MG63 (cell line): ENCODE data around the gene ALDH1L1. TPM values are rescaled to one million over a fixed set of nuclear protein-coding genes. Genes with fewer than 3 reads are reported as not detected.
A peak's percentile ranks its signal among the peaks of the same experiment; 100 is the strongest.
"Not testable (repeated sequence)": the region's sequence is repeated elsewhere in the genome, so short reads cannot be mapped to it uniquely, and the experiment has no call there.

Source experiments
- DNase-seq: peaks from one replicate; pipeline ENCODE4 v3.0.0-alpha.2; 2020
- H3K27me3 ChIP-seq: fragments of 250-450 bp; sonication (Bioruptor Pico); 2 replicates; pipeline ENCODE4 v1.5.1; 2020; ENCODE audit warnings: mild to moderate bottlenecking, moderate library complexity
- H3K36me3 ChIP-seq: fragments of 250-450 bp; sonication (Bioruptor Pico); 2 replicates; pipeline ENCODE4 v1.5.1; 2020; ENCODE audit warnings: mild to moderate bottlenecking, moderate library complexity
- H3K4me3 ChIP-seq: fragments of 250-450 bp; sonication (Bioruptor Pico); 2 replicates; pipeline ENCODE4 v1.5.1; 2020; ENCODE audit warnings: mild to moderate bottlenecking, moderate library complexity
- H3K9me3 ChIP-seq: fragments of 250-450 bp; sonication (Bioruptor Pico); 2 replicates; pipeline ENCODE4 v1.5.1; 2020; ENCODE audit warnings: mild to moderate bottlenecking, moderate library complexity
- total RNA-seq: library from RNA; depleted of rRNA; stranded (reverse); fragments of >200 nt; shearing (Covaris generic); gene quantifications from 2 replicates; pipeline ENCODE4 v1.2.3, GENCODE V29; 2014; ENCODE audit warnings: low replicate concordance

ALDH1L1 gene
- total RNA-seq, 1 experiment from 2014 or later, result not detected

DNA sequence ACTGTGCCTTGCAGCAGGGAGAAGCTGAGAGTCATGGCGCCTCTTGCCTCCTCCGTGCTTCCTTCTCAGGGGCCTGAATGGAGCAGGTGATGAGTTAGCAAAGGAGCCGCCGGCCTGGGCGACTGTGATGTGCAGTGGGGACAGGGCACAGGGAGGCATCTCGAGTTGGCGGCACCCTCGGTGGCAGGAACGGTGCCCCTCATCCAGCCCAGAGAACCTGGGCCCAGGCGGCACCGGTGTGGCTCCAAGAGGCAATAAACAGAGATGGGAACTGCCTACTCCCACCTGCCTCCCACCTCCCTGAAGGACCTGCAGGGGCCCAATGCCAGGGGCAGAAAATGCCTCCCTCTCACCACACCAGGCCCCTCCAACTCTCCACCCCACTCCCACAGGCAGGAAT, 102.6 kb downstream of the ALDH1L1 start:
- Histone ChIP-seq H3K4me3 (no peak overlapping the region), H3K27me3 (no peaks in the 10 kb centered on the region), H3K36me3 (no peaks in the 10 kb centered on the region), H3K9me3 (no peaks in the 10 kb centered on the region; the same call in none of the 2 replicates)
- DNase-seq, result no peak

DNA sequence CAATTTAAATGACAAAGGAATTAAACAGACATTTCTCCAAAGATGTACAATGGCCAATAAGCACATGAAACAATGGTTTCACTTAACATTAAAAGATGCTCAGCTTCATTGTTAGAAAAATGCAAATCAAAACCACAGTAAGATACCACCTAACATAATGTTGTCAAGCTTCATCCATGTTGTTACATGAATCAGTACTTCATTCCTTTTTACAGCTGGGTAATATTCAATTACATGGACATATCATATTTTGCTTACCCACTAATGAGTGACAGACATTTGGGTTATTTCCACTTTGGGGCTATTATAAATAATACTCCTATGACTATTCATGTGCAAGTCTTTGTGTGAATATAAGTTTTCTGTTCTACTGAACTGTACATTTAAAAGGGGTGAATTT, 104.2 kb downstream of the ALDH1L1 start:
- no peak overlapping the region for H3K4me3 ChIP-seq
- no peak for DNase-seq
- no peaks in the 10 kb centered on the region for H3K27me3 ChIP-seq

DNA sequence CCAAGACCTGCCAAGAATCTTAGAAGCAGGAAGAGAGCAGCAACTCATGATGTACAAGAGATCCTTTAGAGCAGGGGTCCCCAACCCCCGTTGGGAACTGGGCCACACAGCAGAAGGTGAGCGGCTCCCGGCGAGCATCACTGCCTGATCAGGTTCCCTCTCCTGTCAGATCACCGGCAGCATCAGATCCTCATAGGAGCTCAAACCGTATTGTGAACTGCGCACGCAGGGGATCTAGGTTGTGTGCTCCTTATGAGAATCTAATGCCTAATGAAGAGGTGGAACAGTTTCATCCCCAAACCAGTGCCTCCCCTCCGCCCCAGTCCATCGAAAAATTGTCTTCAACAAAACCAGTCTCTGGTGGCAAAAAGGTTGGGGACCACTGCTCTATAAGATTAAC, 110.2 kb downstream of the ALDH1L1 start:
- H3K9me3 ChIP-seq, result no peaks in the 10 kb centered on the region; the same call in 1 of the 2 replicates
- no peak for DNase-seq
- H3K27me3 ChIP-seq, result no peaks in the 10 kb centered on the region
- no peak overlapping the region for H3K4me3 ChIP-seq
- no peaks in the 10 kb centered on the region for H3K36me3 ChIP-seq

More for the DNA sequence above, 104.2 kb downstream of the ALDH1L1 start:
- H3K36me3 ChIP-seq, result no peaks in the 10 kb centered on the region
- H3K9me3 ChIP-seq, result no peaks in the 10 kb centered on the region; the same call in none of the 2 replicates

DNA sequence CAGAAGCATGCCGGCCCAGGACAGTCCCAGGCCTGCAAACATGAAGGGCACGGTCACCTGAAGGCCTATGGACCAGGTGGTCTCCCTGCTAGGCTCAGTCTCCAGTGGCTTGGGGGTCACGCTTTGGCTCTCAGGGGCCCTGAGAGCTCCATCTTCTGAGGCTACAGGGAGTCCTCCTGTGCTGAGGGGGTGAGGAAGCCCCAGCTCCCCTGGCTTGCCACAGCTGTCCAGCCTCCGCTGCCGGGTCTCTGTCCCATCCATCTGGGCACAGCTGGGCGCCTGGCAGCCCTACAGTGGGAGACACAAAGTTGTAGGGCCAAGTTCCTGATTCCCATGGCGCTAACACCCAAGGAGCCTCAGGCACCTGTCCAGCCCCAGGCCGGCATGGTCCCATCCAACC, 112.4 kb downstream of the ALDH1L1 start:
- Histone ChIP-seq H3K4me3 (no peak overlapping the region), H3K9me3 (no peaks in the 10 kb centered on the region; the same call in 1 of the 2 replicates), H3K36me3 (no peaks in the 10 kb centered on the region), H3K27me3 (no peaks in the 10 kb centered on the region)
- DNase-seq, result no peak

DNA sequence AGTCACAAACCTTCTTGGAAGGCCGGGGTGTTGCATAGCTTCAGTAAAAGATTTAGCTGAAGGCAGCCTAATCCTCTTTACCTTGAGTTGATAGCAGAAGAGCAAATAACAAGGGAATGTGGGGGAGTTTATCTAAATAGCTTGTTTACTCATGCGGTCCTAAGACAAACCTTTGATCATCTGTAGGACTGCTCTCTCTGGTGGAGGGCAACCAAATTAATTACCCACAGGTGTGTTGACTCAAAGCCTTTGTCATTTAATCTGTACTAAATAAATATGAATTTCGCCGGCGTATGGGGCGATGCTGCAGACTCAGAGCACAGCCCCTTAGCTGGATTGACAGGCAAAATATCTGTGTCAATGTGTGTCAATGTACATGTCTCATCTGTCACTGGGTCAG, 113.7 kb downstream of the ALDH1L1 start:
- H3K36me3 ChIP-seq, DNase-seq, H3K27me3 ChIP-seq, H3K9me3 ChIP-seq, H3K4me3 ChIP-seq: not testable (repeated sequence)

DNA sequence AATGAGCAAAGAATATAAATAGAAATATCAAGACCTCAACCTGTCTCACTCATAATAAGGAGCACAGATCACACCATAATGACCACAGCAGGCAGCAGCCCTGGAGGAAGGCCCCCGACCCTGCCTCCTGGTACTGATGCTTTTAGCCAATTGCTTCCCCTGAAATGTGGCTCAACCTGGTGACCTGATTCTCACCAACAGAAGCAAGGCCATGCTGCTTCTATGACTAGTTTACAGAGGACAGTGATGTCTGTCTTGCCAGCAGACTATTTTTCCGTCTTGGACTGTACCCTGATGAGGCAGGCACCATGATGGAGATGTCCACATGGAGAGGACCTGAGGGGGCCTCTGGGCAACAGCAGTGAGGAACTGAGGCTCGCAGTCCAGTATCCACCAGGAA, 114.5 kb downstream of the ALDH1L1 start:
- Histone ChIP-seq H3K27me3 (no peaks in the 10 kb centered on the region), H3K4me3 (no peak overlapping the region), H3K9me3 (no peaks in the 10 kb centered on the region), H3K36me3 (no peaks in the 10 kb centered on the region)
- no peak for DNase-seq

DNA sequence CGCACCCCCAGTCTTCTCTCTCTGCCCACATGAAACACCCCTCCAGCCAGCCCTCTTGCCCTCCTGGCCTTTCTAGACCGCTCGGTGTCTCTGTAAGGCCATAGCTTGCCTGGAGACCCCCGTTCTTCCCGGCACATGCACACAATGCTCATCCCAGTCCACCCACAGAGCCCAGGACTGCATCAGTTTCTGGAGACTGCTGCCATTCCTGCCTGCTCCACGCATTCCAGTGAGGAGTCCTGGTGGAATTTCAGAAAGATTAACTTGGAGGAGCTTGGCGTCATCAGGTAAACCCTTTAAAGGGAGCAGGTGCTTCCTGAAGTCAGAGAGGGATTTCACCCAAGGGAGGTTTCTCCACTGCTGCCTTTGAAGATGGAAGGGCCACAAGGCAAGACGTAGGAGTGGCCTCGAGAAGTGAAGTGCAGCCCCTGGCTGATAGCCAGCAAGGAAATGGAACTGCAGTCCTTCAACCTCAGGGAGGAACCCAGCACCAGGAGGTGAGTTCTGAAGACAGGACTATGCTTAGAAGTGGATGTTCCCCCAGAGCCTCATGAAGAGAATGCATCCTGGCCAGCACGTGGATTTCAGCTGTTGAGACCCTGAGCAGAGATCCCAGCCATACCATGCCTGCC, 115.6 kb downstream of the ALDH1L1 start:
- no peaks in the 10 kb centered on the region for H3K36me3 ChIP-seq
- H3K27me3 ChIP-seq, result no peaks in the 10 kb centered on the region
- no peaks in the 10 kb centered on the region for H3K9me3 ChIP-seq
- H3K4me3 ChIP-seq, result no peak overlapping the region
- DNase-seq, result no peak

DNA sequence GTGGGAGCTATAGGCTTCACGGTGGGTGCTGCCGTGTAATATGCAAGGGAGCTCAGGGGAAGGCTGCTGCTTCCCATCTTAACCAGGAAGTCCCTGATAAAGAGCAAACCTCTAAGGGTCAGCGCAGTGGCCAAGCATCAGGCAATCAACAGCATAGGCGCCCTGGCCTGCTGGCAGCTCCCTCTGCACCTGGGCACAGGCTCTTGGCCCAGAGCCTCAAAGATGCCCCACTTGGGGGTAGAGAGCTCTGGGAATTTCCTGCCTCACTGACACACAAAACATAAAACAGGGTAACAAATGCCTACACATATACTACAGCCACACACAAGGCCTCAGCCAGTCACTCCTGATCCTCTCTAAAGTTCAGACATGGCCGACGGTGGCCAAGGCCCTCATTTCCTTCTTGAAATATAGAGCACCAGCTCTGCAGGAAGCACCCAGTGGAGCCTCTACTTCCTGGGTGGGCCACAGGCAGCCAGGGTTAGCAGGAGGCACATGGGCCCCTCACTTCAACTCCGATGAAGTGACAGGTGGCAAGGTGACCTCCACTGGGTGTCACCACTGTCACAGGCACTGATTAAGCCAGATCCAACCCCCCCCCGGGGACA, 116.9 kb downstream of the ALDH1L1 start:
- Histone ChIP-seq H3K36me3 (no peaks in the 10 kb centered on the region), H3K27me3 (no peaks in the 10 kb centered on the region), H3K9me3 (no peaks in the 10 kb centered on the region), H3K4me3 (no peak overlapping the region)
- DNase-seq, result no peak

DNA sequence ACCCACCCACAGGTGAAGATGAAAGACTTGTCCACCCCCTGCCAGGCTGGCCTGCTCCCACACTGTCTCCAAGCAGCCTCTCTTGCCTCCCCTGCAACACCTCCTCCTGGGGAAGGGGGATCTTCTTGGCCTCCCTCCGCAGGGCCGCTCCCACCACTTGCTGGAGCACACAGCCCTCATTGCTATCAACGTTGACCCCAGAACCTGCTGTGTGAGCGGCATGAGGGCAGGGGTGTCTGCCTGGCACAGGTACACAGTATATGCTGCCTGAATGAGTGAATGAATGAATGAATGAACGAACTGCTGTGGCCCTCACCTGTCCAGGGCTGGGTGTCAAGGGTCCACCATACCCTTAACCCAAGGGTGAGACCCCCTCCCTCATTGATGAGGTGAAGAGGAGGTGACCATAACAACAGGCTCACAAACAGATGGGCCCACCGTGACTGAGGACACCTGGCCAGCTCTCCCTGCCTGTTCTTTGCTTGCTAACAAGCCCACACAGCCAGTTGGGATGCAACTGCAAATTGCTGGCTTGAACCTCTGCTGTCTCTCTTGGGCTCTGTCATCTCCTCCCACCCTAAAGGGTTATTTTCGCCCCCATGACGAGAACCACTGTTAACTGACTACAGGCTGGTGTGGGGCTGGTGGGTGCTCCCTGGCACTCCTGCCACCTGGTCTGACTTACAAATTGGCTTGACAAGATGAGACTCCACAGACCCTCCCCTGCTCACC, 118.9 kb downstream of the ALDH1L1 start:
- H3K4me3 ChIP-seq, result no peak overlapping the region
- H3K36me3 ChIP-seq, result no peaks in the 10 kb centered on the region
- no peak for DNase-seq
- H3K27me3 ChIP-seq, result no peaks in the 10 kb centered on the region
- H3K9me3 ChIP-seq, result no peaks in the 10 kb centered on the region

DNA sequence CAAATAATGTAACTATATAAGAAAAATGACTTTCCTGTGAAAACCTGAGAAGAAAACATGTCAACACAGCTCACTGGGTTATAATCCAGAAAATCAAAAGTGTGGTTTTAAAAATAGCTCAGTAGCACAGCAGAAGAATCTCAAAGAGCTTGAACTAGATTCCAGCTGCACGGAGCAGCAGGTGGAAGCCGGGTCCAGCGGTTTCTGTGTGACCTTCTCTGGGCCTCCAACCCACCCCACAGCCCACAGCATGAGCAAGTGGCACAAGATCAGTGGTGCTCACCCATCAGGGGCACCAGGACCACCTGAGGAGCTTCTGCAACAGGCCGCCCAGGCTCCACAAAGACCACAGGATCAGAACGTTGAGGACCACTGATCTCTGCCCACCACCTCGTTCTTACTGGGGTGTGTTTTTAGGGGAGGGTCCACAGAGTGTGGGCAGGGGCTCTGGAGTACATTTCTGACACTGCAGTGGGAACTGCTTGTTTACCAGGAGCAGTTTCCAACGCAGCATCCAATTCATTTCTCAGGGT, 119.7 kb downstream of the ALDH1L1 start:
- Histone ChIP-seq H3K36me3 (no peaks in the 10 kb centered on the region), H3K4me3 (no peak overlapping the region), H3K27me3 (no peaks in the 10 kb centered on the region), H3K9me3 (no peaks in the 10 kb centered on the region)
- no peak for DNase-seq

DNA sequence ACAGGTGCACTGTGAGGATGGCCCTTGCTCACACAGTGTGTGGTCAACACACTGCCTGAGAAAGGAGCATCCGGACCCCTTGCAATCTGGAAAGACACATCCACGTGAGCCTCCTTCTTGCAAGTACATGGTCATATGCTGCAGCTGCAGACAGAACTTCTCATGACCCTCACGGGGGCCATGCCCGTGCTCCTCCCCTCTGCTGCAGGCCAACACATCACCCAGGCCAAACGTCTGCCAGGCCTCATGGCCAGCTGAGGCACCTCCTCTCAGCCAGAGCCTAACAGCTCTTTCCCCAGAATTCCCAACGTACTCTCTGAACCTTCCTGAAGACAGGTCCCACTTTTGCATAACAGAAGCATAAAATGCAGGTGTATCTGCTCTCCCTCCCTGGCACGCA, 121.7 kb downstream of the ALDH1L1 start:
- no peaks in the 10 kb centered on the region for H3K27me3 ChIP-seq

DNA sequence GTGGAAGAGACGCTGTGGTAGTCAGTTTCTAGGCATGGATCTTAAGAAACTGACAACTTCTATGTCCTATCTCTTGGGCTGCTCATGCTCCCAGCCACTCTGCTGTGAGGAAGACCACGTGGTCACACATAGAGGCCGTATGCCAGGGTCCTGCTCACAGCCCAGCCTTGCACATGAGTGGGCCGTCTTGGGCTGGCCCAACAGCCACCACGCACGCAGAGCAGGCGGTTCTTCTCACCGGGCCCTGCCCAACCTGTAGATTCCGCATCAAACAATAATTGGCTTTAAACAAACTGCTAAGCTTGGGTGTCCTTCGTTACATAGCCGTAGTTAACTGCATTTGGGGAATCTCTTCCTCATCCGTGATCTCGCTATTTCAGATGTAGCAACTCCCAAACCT, 122.5 kb downstream of the ALDH1L1 start:
- Histone ChIP-seq H3K27me3 (no peaks in the 10 kb centered on the region), H3K9me3 (no peaks in the 10 kb centered on the region; the same call in 1 of the 2 replicates), H3K36me3 (no peaks in the 10 kb centered on the region), H3K4me3 (no peak overlapping the region)
- no peak for DNase-seq

More for the DNA sequence above, 121.7 kb downstream of the ALDH1L1 start:
- DNase-seq, result no peak
- H3K9me3 ChIP-seq, result no peaks in the 10 kb centered on the region
- no peak overlapping the region for H3K4me3 ChIP-seq
- H3K36me3 ChIP-seq, result no peaks in the 10 kb centered on the region

DNA sequence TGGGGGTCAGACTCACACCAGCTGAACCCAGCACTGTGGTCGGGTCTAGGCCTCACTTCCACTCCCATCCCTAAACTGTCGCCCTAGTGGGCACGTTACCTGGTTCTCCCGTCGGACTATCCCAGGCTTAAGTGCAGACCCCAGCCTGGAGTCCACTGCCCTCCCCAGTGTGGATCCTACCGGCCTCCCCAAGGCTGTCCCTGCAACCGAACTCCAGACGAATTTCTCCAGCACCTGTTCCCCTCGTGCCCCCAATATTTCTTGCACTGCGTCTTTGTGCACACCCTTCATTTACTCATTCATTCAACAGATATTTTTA, 122.9 kb downstream of the ALDH1L1 start:
- Histone ChIP-seq H3K9me3 (no peaks in the 10 kb centered on the region; the same call in 1 of the 2 replicates), H3K4me3 (no peak overlapping the region), H3K27me3 (no peaks in the 10 kb centered on the region), H3K36me3 (no peaks in the 10 kb centered on the region)
- no peak for DNase-seq

DNA sequence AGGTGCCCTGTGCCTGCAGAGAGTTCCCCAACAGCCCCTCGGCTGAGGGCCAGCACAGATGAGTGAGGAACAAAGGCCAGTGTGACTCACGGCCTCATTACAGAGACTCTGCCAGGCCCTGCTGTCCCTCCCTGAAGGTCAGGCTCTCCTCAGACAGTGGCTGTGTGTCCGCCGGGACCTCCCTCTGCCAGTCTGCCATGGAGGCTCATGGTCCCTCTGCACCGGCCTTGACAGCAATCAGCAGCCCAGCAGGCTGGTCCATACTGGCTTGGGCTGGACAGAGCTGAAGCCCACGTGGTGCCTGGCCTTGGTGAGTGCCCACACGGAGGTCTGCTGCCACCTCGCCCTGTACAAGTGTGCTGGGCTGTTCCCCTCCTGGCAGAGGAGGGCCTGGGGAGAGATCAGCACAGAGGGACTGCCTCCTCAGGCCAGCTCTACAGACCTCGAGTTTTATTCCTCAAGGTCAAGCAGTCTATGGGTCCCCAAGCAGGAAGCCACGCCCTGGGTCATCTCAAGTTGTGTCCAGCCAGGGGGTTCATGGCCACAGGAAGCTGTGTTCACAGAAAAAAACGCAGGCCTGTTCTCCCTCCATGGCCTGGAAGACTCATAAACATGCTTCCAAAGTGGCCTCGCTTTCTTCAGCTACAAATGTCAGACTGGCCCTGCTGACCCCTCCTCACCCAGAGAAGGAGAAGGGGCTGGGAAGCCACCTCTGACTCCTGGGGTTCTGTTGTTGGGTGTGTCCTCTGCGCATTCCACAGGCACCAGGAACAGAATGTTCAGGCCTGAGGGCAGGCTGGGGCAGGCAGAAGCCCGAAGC, 123.5 kb downstream of the ALDH1L1 start:
- peak; percentile 44 for DNase-seq

DNA sequence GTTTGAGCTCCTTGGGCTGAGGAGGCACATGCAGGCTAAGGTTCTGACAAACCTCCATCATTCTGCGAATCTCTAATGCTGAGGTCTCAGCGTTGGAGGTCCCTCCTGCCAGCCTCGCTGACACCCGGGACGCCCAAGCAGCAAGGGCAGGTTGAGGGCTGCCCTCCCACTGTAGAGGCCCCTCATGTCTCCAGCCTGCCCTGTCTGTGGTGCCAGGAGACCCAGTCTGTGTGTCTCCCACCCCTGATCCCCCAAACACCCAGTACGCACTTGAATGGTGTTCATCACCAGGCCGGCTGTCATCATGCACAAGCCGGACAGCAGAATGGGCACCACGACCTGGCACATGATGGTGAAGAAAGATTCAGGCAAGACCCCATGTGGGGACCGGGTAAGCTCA, 124.3 kb downstream of the ALDH1L1 start:
- H3K27me3 ChIP-seq, result no peaks in the 10 kb centered on the region
- no peaks in the 10 kb centered on the region; the same call in 1 of the 2 replicates for H3K9me3 ChIP-seq
- no peaks in the 10 kb centered on the region for H3K36me3 ChIP-seq
- DNase-seq, result no peak
- H3K4me3 ChIP-seq, result no peak overlapping the region

More for the DNA sequence above, 123.5 kb downstream of the ALDH1L1 start:
- no peaks in the 10 kb centered on the region; the same call in 1 of the 2 replicates for H3K9me3 ChIP-seq
- H3K36me3 ChIP-seq, result no peaks in the 10 kb centered on the region
- no peak overlapping the region for H3K4me3 ChIP-seq
- no peaks in the 10 kb centered on the region for H3K27me3 ChIP-seq

DNA sequence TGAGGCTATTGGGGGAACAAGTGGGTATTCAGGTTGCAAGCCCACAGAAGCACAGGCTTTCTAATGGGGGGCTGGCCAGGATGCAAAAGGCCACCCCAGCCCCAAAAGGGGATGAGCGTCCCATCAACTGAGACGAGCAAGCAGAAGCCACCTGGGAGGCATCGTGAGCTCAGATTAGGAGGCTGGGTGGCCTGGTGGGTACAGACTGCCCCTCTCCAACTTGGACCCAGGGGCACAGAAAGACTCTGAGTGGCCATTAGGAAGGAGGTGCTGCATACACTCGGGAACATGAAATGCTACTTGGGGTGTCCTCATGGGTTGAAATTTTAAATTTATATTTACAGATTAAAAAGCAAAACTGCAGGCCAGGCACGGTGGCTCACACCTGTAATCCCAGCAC, 125.5 kb downstream of the ALDH1L1 start:
- H3K9me3 ChIP-seq, result no peaks in the 10 kb centered on the region; the same call in 1 of the 2 replicates
- DNase-seq, result no peak
- no peaks in the 10 kb centered on the region for H3K36me3 ChIP-seq

More for the DNA sequence above, 125.5 kb downstream of the ALDH1L1 start:
- Histone ChIP-seq H3K27me3 (no peaks in the 10 kb centered on the region), H3K4me3 (no peak overlapping the region)
